HepG2 (cell line): ENCODE data around the gene FOXN3.

Experiments used
- CTCF ChIP-seq: sonication (generic); formaldehyde crosslinking; IDR thresholded peaks from 2 replicates; pipeline ENCODE4 v1.5.0; 2020; ENCODE audit warnings: mild to moderate bottlenecking, missing genetic modification reagents, moderate library complexity
- ZNF510 ChIP-seq: sonication (generic); formaldehyde crosslinking; IDR thresholded peaks from 2 replicates; pipeline ENCODE4 v1.4.0; 2020; ENCODE audit warnings: low read depth, mild to moderate bottlenecking, missing genetic modification reagents

DNA sequence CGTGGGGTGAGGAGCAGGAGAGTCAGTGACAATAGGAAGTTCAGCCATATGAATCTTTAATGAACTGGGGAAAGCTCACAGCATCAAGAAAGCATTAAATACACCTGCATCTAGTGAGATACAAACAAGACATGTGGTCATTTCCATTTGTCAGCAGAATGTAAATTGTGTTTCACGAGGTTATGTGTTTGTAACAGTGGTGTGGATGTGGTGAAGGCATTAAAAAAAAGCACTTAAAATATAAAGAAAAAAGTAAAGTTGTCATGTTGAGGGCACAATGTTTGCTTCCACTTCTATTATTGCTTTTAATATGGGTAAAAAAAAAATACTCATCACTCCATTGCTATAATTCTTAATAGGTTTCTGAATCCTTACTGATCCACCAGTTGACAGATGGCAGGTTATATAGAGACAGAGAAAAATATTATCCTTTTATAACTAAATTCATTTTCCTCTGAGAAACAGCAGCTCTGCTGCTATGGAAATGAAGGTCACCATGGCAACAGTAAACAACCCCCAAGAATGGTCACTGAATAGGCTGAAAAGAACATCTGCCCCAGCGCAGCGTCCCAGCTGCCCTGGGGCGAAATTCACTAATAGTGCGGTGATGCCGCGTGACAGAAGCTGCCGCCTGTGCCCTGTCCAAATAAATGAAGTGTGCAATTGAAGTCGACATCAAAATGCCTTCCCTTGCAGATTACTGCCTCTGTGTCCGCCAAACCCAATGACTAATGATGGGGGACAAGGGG is 226.1 kb downstream of the FOXN3 start:
- TF ChIP-seq ZNF510 (CRISPR knock-in tag) (no peak), CTCF (CRISPR knock-in tag) (no peak)
